Astrocyte (in vitro differentiated cells and primary cell): Measurements from ENCODE around the gene SEMA3B. TPM values are rescaled to one million over a fixed set of nuclear protein-coding genes. Genes with fewer than 3 reads are reported as not detected.

ENCODE experiments used
- DNase-seq: peaks from one replicate; pipeline ENCODE4 v3.0.0-alpha.2; 2010; ENCODE audit warnings: low read depth
- FAIRE-seq: peaks from 2 replicates; lab custom pipeline; 2011; peaks lifted over from hg19 to GRCh38; lab: Jason Lieb, UNC
- H2AFZ ChIP-seq: 2 replicates; pipeline ENCODE4 v1.6.0; 2012; ENCODE audit warnings: low read depth, low read length, inconsistent platforms
- H3K27ac ChIP-seq: 2 replicates; pipeline ENCODE4 v1.5.1; 2011; ENCODE audit warnings: low read depth, low read length, inconsistent platforms
- H3K27me3 ChIP-seq: 2 replicates; pipeline ENCODE4 v1.6.0; 2011; ENCODE audit warnings: low read length, inconsistent platforms; ENCODE audit not compliant: insufficient read depth
- H3K36me3 ChIP-seq: 2 replicates; pipeline ENCODE4 v1.5.1; 2011; ENCODE audit warnings: low read length, inconsistent platforms; ENCODE audit not compliant: insufficient read depth
- H3K4me1 ChIP-seq: 2 replicates; pipeline ENCODE4 v1.5.1; 2011; ENCODE audit warnings: low read length, inconsistent platforms; ENCODE audit not compliant: insufficient read depth
- H3K4me2 ChIP-seq: 2 replicates; pipeline ENCODE4 v1.6.0; 2012; ENCODE audit warnings: low read length, inconsistent platforms
- H3K4me3 ChIP-seq: 2 replicates; pipeline ENCODE4 v1.5.1; 2011; ENCODE audit warnings: low read depth, mild to moderate bottlenecking, low read length, inconsistent platforms; ENCODE audit not compliant: insufficient read depth
- H3K79me2 ChIP-seq: 2 replicates; pipeline ENCODE4 v1.6.0; 2012; ENCODE audit warnings: mild to moderate bottlenecking, low read length, inconsistent platforms; ENCODE audit not compliant: insufficient read depth
- H3K9ac ChIP-seq: 2 replicates; pipeline ENCODE4 v1.6.0; 2012; ENCODE audit warnings: mild to moderate bottlenecking, low read length, inconsistent platforms
- H3K9me3 ChIP-seq: 2 replicates; pipeline ENCODE4 v1.5.1; 2012; ENCODE audit warnings: low read depth, mild to moderate bottlenecking, low read length, inconsistent platforms; ENCODE audit not compliant: insufficient read depth
- H4K20me1 ChIP-seq: 2 replicates; pipeline ENCODE4 v1.6.0; 2012; ENCODE audit warnings: low read length, inconsistent platforms; ENCODE audit not compliant: insufficient read depth
- H3K27ac Mint-ChIP-seq: one replicate; pipeline ENCODE4 v1.8.0; 2021; ENCODE audit warnings: mild to moderate bottlenecking, mixed read lengths; ENCODE audit not compliant: unreplicated experiment
- H3K27me3 Mint-ChIP-seq: one replicate; pipeline ENCODE4 v1.8.0; 2021; ENCODE audit warnings: low read depth, mixed read lengths; ENCODE audit not compliant: unreplicated experiment
- H3K36me3 Mint-ChIP-seq: one replicate; pipeline ENCODE4 v1.8.0; 2021; ENCODE audit warnings: low read depth, mixed read lengths; ENCODE audit not compliant: unreplicated experiment
- H3K4me1 Mint-ChIP-seq: one replicate; pipeline ENCODE4 v1.8.0; 2021; ENCODE audit warnings: low read depth, mixed read lengths; ENCODE audit not compliant: unreplicated experiment
- H3K4me3 Mint-ChIP-seq: one replicate; pipeline ENCODE4 v1.8.0; 2021; ENCODE audit warnings: mild to moderate bottlenecking, moderate library complexity, mixed read lengths; ENCODE audit not compliant: unreplicated experiment
- H3K9me3 Mint-ChIP-seq: one replicate; pipeline ENCODE4 v1.8.0; 2021; ENCODE audit warnings: mild to moderate bottlenecking, mixed read lengths; ENCODE audit not compliant: unreplicated experiment
- CTCF ChIP-seq: IDR thresholded peaks from 2 replicates; pipeline ENCODE4 v1.5.1; 2011; ENCODE audit warnings: low read depth, mild to moderate bottlenecking, inconsistent platforms, low read length, moderate library complexity; ENCODE audit not compliant: insufficient read depth
- EZH2 ChIP-seq: IDR thresholded peaks from 2 replicates; pipeline ENCODE4 v1.6.1; 2012; ENCODE audit warnings: mild to moderate bottlenecking, low read length, inconsistent platforms; ENCODE audit not compliant: insufficient read depth
- total RNA-seq: library from RNA; stranded (reverse); gene quantifications from 2 replicates; pipeline ENCODE4 v1.2.1, GENCODE V29; 2021

SEMA3B gene
- total RNA-seq, 1 donor from 2014 or later: 5.9 TPM

GRCh38 chr3:50290161-50290641, 21.3 kb downstream of the SEMA3B start:
- DNase-seq (no peak), FAIRE-seq (no peak)
- H3K27ac Mint-ChIP-seq: no peak overlapping the region
- peak overlapping the region; percentile 11 for H3K4me2 ChIP-seq
- no peaks in the 10 kb centered on the region for H3K9me3 ChIP-seq
- no peak for TF ChIP-seq EZH2
- TF ChIP-seq CTCF: no peak
- peaks cover 32% of the 10 kb centered on the region for H3K79me2 ChIP-seq
- no peak overlapping the region for H3K4me3 Mint-ChIP-seq
- no peaks in the 10 kb centered on the region for H3K27me3 Mint-ChIP-seq
- no peak overlapping the region for H2AFZ ChIP-seq
- H3K27ac ChIP-seq: no peak overlapping the region
- no peak overlapping the region for H3K4me3 ChIP-seq
- H3K4me1 ChIP-seq: peaks cover 14% of the 10 kb centered on the region
- no peaks in the 10 kb centered on the region for H3K27me3 ChIP-seq
- H3K4me1 Mint-ChIP-seq: peaks cover 7% of the 10 kb centered on the region
- H3K36me3 Mint-ChIP-seq: no peaks in the 10 kb centered on the region
- no peaks in the 10 kb centered on the region for H3K9me3 Mint-ChIP-seq
- peaks cover 7% of the 10 kb centered on the region for H4K20me1 ChIP-seq
- peaks cover 14% of the 10 kb centered on the region for H3K36me3 ChIP-seq
- no peak overlapping the region for H3K9ac ChIP-seq

GRCh38 chr3:50292159-50293078, 23.5 kb downstream of the SEMA3B start, which contains the start of gene IFRD2:
IFRD2 (minus strand) TSS chr3:50292429; CDS start chr3:50292274, 155 bp downstream.
- peak within 1 kb of the TSS; percentile 78 for H3K27ac ChIP-seq
- H3K9ac ChIP-seq: peak within 1 kb of the TSS; percentile 95
- H3K4me1 Mint-ChIP-seq: peaks cover 7% of the 10 kb centered on the region
- FAIRE-seq: peak; percentile 69
- peak within 1 kb of the TSS; percentile 90 for H3K4me3 Mint-ChIP-seq
- peaks cover 35% of the 10 kb centered on the region for H3K79me2 ChIP-seq
- peak within 1 kb of the TSS; percentile 96 for H3K4me3 ChIP-seq
- H3K36me3 ChIP-seq: peaks cover 14% of the 10 kb centered on the region
- no peaks in the 10 kb centered on the region for H3K27me3 Mint-ChIP-seq
- no peaks in the 10 kb centered on the region for H3K36me3 Mint-ChIP-seq
- no peaks in the 10 kb centered on the region for H3K9me3 ChIP-seq
- peaks cover 7% of the 10 kb centered on the region for H4K20me1 ChIP-seq
- peak within 1 kb of the TSS; percentile 99 for H3K4me2 ChIP-seq
- peak within 1 kb of the TSS; percentile 58 for H2AFZ ChIP-seq
- H3K27ac Mint-ChIP-seq: peak within 1 kb of the TSS; percentile 90
- H3K27me3 ChIP-seq: no peaks in the 10 kb centered on the region
- DNase-seq: peak; percentile 94
- H3K9me3 Mint-ChIP-seq: no peaks in the 10 kb centered on the region
- peaks cover 14% of the 10 kb centered on the region for H3K4me1 ChIP-seq
- TF ChIP-seq EZH2 (no peak), CTCF (no peak)
